ENCODE data around the gene SLC25A21. TPM values are rescaled to one million over a fixed set of nuclear protein-coding genes. Genes with fewer than 3 reads are reported as not detected.

SLC25A21 gene
- total and polyA plus RNA-seq, 5 donors = 0.84 to 1.9 (median 1.3) TPM

- no peak overlapping the region for H3K27ac ChIP-seq (ENCODE audit: low read length)
- no peaks in the 10 kb centered on the region for H3K9me3 ChIP-seq (ENCODE audit: control insufficient read depth, low read length)
- intact Hi-C loops (cut with DNase I) = no loop called here
- H3K4me1 ChIP-seq (ENCODE audit: control insufficient read depth, insufficient read depth, low read length) = no peaks in the 10 kb centered on the region
- 53% methylated on average over 3 of the region's 3 CpGs for WGBS
- H3K4me3 ChIP-seq (ENCODE audit: low read length) = no peak overlapping the region
- DNase-seq = no peak
- no peaks in the 10 kb centered on the region for H3K27me3 ChIP-seq (ENCODE audit: control insufficient read depth, insufficient read depth)
- ATAC-seq = no peak
Observed at GRCh38 chr14:37057776-37058175, 114.6 kb downstream of the SLC25A21 start.

DNA sequence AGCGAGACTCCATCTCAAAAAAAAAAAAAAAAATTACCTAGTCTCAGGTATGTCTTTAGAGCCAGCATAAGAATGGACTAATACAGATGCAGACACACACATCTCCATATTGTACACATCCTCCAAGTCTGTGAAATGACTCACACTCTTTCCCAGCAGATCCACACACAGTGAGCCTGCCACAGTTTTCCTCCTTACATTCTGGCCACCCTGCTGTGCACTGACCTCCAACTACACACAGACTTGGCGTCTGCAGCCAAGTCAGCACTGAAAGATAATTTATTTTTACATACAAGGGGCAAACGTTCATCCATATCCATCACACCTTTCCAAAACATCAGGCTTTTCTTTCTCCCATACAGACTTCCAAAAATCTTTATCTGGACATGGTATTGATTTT is 115.9 kb downstream of the SLC25A21 start:
- no peak for ATAC-seq
- no peaks in the 10 kb centered on the region for H3K9me3 ChIP-seq (ENCODE audit: control insufficient read depth, low read length)
- H3K4me1 ChIP-seq (ENCODE audit: control insufficient read depth, insufficient read depth, low read length) = no peaks in the 10 kb centered on the region
- WGBS = 49% methylated on average over 3 of the region's 3 CpGs
- DNase-seq = no peak
- H3K4me3 ChIP-seq (ENCODE audit: low read length) = no peak overlapping the region
- H3K27ac ChIP-seq (ENCODE audit: low read length) = no peak overlapping the region
- H3K27me3 ChIP-seq (ENCODE audit: control insufficient read depth, insufficient read depth) = no peaks in the 10 kb centered on the region
- intact Hi-C loops (cut with DNase I) = no loop called here

DNA sequence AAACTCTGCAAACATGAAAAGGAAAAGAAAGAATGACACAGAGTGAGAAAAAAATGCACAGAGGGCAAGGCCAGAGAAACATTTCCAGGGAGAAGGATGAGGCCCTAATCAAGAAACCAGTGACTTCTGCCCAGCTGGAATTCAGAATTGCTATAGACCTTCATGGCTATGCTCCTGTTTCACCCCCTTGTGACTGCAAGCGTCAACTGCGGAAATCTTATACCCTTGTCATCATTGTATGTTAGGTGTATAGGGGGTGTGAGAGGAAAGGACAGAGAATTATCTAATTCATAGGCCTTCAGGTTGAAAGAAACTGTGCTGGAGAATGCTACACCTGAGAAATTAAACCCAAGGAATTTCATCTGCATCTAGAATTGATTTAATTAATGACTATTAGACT is 117.5 kb downstream of the SLC25A21 start:
- 98% methylated on average over 2 of the region's 2 CpGs for WGBS
- H3K4me1 ChIP-seq (ENCODE audit: control insufficient read depth, insufficient read depth, low read length) = no peaks in the 10 kb centered on the region
- no peak overlapping the region for H3K27ac ChIP-seq (ENCODE audit: low read length)
- intact Hi-C loops (cut with DNase I) = no loop called here
- no peaks in the 10 kb centered on the region for H3K9me3 ChIP-seq (ENCODE audit: control insufficient read depth, low read length)
- DNase-seq (no peak), ATAC-seq (no peak)
- H3K27me3 ChIP-seq (ENCODE audit: control insufficient read depth, insufficient read depth) = no peaks in the 10 kb centered on the region
- no peak overlapping the region for H3K4me3 ChIP-seq (ENCODE audit: low read length)

- no peaks in the 10 kb centered on the region for H3K4me1 ChIP-seq (ENCODE audit: control insufficient read depth, insufficient read depth, low read length)
- no peaks in the 10 kb centered on the region for H3K27me3 ChIP-seq (ENCODE audit: control insufficient read depth, insufficient read depth)
- DNase-seq = no peak
- no peak overlapping the region for H3K4me3 ChIP-seq (ENCODE audit: low read length)
- no peak for ATAC-seq
- no peaks in the 10 kb centered on the region for H3K9me3 ChIP-seq (ENCODE audit: control insufficient read depth, low read length)
- H3K27ac ChIP-seq (ENCODE audit: low read length) = no peak overlapping the region
- intact Hi-C loops (cut with DNase I) = no loop called here
Observed at GRCh38 chr14:37054144-37054543, 118.3 kb downstream of the SLC25A21 start.

DNA sequence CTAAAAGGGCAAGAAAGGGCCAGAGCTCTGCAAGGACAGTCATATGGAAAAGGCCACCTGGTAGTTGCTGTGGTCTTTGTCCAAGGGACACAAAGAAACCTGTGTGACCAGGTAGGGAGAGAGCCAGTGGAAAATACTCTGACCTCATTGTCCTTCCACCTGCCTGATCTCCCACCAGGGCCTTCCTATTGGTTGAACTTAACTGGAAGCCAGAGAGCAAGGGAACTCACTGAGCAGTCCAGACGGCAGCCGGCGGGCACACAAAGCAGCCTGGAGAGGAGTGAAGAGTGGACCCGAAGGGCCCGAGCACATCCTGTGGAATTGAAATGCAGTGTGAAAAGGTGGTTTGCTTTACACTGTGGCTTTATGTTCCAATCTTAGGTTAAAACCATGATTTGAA is 120.7 kb downstream of the SLC25A21 start:
- intact Hi-C loops (cut with DNase I) = no loop called here
- ATAC-seq (no peak), DNase-seq (no peak)
- Histone ChIP-seq H3K27ac (ENCODE audit: low read length) (no peak overlapping the region), H3K9me3 (ENCODE audit: control insufficient read depth, low read length) (no peaks in the 10 kb centered on the region), H3K4me1 (ENCODE audit: control insufficient read depth, insufficient read depth, low read length) (no peaks in the 10 kb centered on the region), H3K27me3 (ENCODE audit: control insufficient read depth, insufficient read depth) (no peaks in the 10 kb centered on the region), H3K4me3 (ENCODE audit: low read length) (no peak overlapping the region)
- 91% methylated on average over 5 of the region's 5 CpGs for WGBS

GRCh38 chr14:37051153-37051552 is 121.3 kb downstream of the SLC25A21 start:
- Histone ChIP-seq H3K4me1 (ENCODE audit: control insufficient read depth, insufficient read depth, low read length) (no peaks in the 10 kb centered on the region), H3K27ac (ENCODE audit: low read length) (no peak overlapping the region), H3K27me3 (ENCODE audit: control insufficient read depth, insufficient read depth) (no peaks in the 10 kb centered on the region), H3K9me3 (ENCODE audit: control insufficient read depth, low read length) (no peaks in the 10 kb centered on the region), H3K4me3 (ENCODE audit: low read length) (no peak overlapping the region)
- intact Hi-C loops (cut with DNase I) = no loop called here
- WGBS = 87% methylated on average over 2 of the region's 2 CpGs
- DNase-seq (no peak), ATAC-seq (no peak)

GRCh38 chr14:37048666-37049071 is 123.7 kb downstream of the SLC25A21 start:
- H3K27me3 ChIP-seq (ENCODE audit: control insufficient read depth, insufficient read depth) = no peaks in the 10 kb centered on the region
- H3K4me1 ChIP-seq (ENCODE audit: control insufficient read depth, insufficient read depth, low read length) = no peaks in the 10 kb centered on the region
- intact Hi-C loops (cut with DNase I) = no loop called here
- ATAC-seq (no peak), DNase-seq (no peak)
- H3K27ac ChIP-seq (ENCODE audit: low read length) = no peak overlapping the region
- no peak overlapping the region for H3K4me3 ChIP-seq (ENCODE audit: low read length)
- H3K9me3 ChIP-seq (ENCODE audit: control insufficient read depth, low read length) = no peaks in the 10 kb centered on the region

- no peaks in the 10 kb centered on the region for H3K4me1 ChIP-seq (ENCODE audit: control insufficient read depth, insufficient read depth, low read length)
- 50% methylated on average over 4 of the region's 4 CpGs for WGBS
Observed at GRCh38 chr14:37047996-37048395, 124.4 kb downstream of the SLC25A21 start.

GRCh38 chr14:37047226-37047625 is 125.2 kb downstream of the SLC25A21 start:
- ATAC-seq (no peak), DNase-seq (no peak)
- H3K9me3 ChIP-seq (ENCODE audit: control insufficient read depth, low read length) = no peaks in the 10 kb centered on the region
- H3K27me3 ChIP-seq (ENCODE audit: control insufficient read depth, insufficient read depth) = no peaks in the 10 kb centered on the region
- no peaks in the 10 kb centered on the region for H3K4me1 ChIP-seq (ENCODE audit: control insufficient read depth, insufficient read depth, low read length)
- WGBS = 87% methylated on average over 4 of the region's 4 CpGs
- intact Hi-C loops (cut with DNase I) = no loop called here
- H3K4me3 ChIP-seq (ENCODE audit: low read length) = no peak overlapping the region
- no peak overlapping the region for H3K27ac ChIP-seq (ENCODE audit: low read length)

More at GRCh38 chr14:37047996-37048395, 124.4 kb downstream of the SLC25A21 start:
- Histone ChIP-seq H3K4me3 (ENCODE audit: low read length) (no peak overlapping the region), H3K27ac (ENCODE audit: low read length) (no peak overlapping the region), H3K9me3 (ENCODE audit: control insufficient read depth, low read length) (no peaks in the 10 kb centered on the region), H3K27me3 (ENCODE audit: control insufficient read depth, insufficient read depth) (no peaks in the 10 kb centered on the region)
- DNase-seq (no peak), ATAC-seq (no peak)
- intact Hi-C loops (cut with DNase I) = no loop called here

DNA sequence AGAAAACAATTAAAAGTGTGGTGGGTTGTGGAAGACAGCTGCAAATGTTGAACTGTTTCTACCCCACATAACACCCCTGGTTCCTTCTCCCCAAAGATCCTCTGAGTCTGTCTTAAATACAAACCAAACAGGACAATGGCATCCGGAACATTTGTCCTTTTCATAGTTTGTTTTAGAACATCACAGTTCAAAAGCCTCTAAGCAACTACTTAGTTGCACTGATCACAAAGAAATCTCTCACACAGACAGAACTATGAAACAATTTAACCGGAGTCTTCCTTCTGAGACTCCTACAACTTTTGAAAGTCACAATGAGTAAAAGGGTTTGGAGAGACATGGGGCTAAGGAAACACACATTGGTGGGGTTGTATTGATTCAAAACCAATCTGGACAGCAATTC is 125.6 kb downstream of the SLC25A21 start:
- WGBS = 80% methylated on average over 2 of the region's 2 CpGs
- no peak overlapping the region for H3K4me3 ChIP-seq (ENCODE audit: low read length)
- intact Hi-C loops (cut with DNase I) = no loop called here
- no peaks in the 10 kb centered on the region for H3K4me1 ChIP-seq (ENCODE audit: control insufficient read depth, insufficient read depth, low read length)
- no peak overlapping the region for H3K27ac ChIP-seq (ENCODE audit: low read length)
- no peaks in the 10 kb centered on the region for H3K9me3 ChIP-seq (ENCODE audit: control insufficient read depth, low read length)
- no peaks in the 10 kb centered on the region for H3K27me3 ChIP-seq (ENCODE audit: control insufficient read depth, insufficient read depth)
- ATAC-seq (no peak), DNase-seq (no peak)

DNA sequence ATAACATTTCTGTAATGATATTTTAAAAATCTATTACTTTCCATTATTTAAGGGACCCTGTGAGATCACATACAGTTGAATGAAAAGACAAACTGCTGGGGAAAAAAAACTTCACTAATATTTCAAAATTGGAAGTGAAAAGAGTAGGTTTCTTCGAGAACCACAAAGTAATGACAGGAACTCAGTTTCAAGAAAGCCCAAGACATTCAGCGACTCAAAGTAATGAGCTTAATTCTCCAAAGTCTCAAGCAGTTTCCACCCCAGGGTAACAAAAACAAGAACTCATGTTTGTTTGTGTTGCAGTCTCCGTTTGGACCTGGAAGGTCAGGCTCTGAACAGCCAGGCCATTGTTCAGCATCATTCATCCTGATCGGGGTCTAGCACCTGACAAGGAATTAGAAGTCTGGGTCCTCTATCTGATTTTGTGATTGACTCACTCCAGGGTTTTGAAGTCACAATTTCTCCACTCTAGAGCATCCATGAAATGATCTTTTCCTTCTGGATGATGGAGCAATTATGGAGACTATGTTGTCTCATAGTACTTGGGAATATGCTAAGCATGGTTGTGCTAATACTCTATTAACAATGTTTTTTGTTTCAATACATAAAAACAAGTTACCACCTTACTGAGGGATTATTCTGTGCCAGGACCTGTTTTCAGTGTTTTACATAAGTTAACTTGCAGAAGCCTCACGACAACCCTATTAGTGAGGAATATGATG is 126.9 kb downstream of the SLC25A21 start:
- H3K27me3 ChIP-seq (ENCODE audit: control insufficient read depth, insufficient read depth) = no peaks in the 10 kb centered on the region
- ATAC-seq (no peak), DNase-seq (no peak)
- no peaks in the 10 kb centered on the region for H3K9me3 ChIP-seq (ENCODE audit: control insufficient read depth, low read length)
- H3K4me1 ChIP-seq (ENCODE audit: control insufficient read depth, insufficient read depth, low read length) = no peaks in the 10 kb centered on the region
- WGBS = 72% methylated on average over 5 of the region's 5 CpGs
- no peak overlapping the region for H3K4me3 ChIP-seq (ENCODE audit: low read length)
- no peak overlapping the region for H3K27ac ChIP-seq (ENCODE audit: low read length)
- intact Hi-C loops (cut with DNase I) = no loop called here

Data from right cardiac atrium (tissue), 5 donors.